Esophagus squamous epithelium (tissue), 5 donors: ENCODE data around the gene NCKAP1. TPM values are rescaled to one million over a fixed set of nuclear protein-coding genes. Genes with fewer than 3 reads are reported as not detected.

ENCODE experiments used
- DNase-seq: peaks from one replicate; lab custom pipeline; 2025; lab: John Stamatoyannopoulos, UW
- H3K27ac ChIP-seq, 4 donors: fragments of 200-600 bp; sonication (generic); one replicate each; pipeline ENCODE4 v1.5.1; 2016 to 2019; ENCODE audit warnings: mild to moderate bottlenecking in 1 of 4
- H3K27me3 ChIP-seq, 4 donors: fragments of 200-600 bp; sonication (generic); 1 replicate in 3 of 4; 2 replicates in 1 of 4; pipeline versions ENCODE4 v1.5.1 to v1.6.0; 2017 to 2021; ENCODE audit warnings: antibody characterized with exemption in 1 of 4
- H3K36me3 ChIP-seq, 3 donors: fragments of 200-600 bp; sonication (generic); one replicate each; pipeline ENCODE4 v1.5.1; 2016 to 2019
- H3K4me1 ChIP-seq, 3 donors: fragments of 200-600 bp; sonication (generic); one replicate each; pipeline ENCODE4 v1.5.1; 2017 to 2019
- H3K4me3 ChIP-seq, 4 donors: fragments of 200-600 bp; sonication (generic); 1 replicate in 3 of 4; 2 replicates in 1 of 4; pipeline ENCODE4 v1.5.1; 2016 to 2019; ENCODE audit warnings: mild to moderate bottlenecking in 2 of 4, moderate library complexity in 1 of 4
- H3K9me3 ChIP-seq, 3 donors: fragments of 200-600 bp; sonication (generic); one replicate each; pipeline ENCODE4 v1.5.1; 2016 to 2019
- CTCF ChIP-seq, 6 experiments: fragments of 450-650 bp in 4 of 6; fragments of 200-600 bp in 2 of 6; sonication (generic) in 2 of 6; IDR thresholded peaks; one replicate each; pipeline ENCODE4 v1.5.1; 2016 to 2019; ENCODE audit warnings: antibody characterized with exemption in 6 of 6, mild to moderate bottlenecking in 4 of 6, moderate library complexity in 4 of 6
- POLR2A ChIP-seq, 4 donors: fragments of 450-650 bp; IDR thresholded peaks; one replicate each; pipeline ENCODE4 v1.6.1; 2017; ENCODE audit warnings: antibody characterized with exemption in 4 of 4, mild to moderate bottlenecking in 4 of 4, moderate library complexity in 3 of 4
- WGBS, 2 donors: methylation state at CpG; one replicate each; pipeline ENCODE4 v1.1.5; 2018; 5-methylcytosine and 5-hydroxymethylcytosine counted together
- intact Hi-C: fragments of 100-400 bp; cut with DNase I; formaldehyde crosslinking; loops from one replicate; pipeline ENCODE4 v1.15.0; 2022
- total RNA-seq, 4 donors: library from RNA; depleted of rRNA; stranded (reverse); fragments of >200 nt; gene quantifications; one replicate each; pipeline ENCODE4 v1.1.0, GENCODE V29; 2016
- donor health status: DM: yes; HTN: yes; CAD: no.

Gene NCKAP1
- total RNA-seq, 4 donors from 2014 or later = 85.9 to 163 (median 117) TPM

- Histone ChIP-seq H3K9me3 (no peaks in the 10 kb centered on the region), H3K36me3 (peaks cover 0 to 7% (median 0%) of the 10 kb centered on the region in 3 donors), H3K4me3 (no peak overlapping the region), H3K27me3 (no peaks in the 10 kb centered on the region), H3K27ac (no peak overlapping the region), H3K4me1 (peaks cover 3 to 77% (median 11%) of the 10 kb centered on the region in 3 donors)
- DNase-seq = no peak
- 96 to 100% methylated on average over 1 of the region's 1 CpG for WGBS, 2 donors
- intact Hi-C loops = no loop called here
- TF ChIP-seq POLR2A (IDR thresholded peaks at IDR 0.05) = no peak
- no peak for TF ChIP-seq CTCF (IDR thresholded peaks at IDR 0.05)
Observed at GRCh38 chr2:183027443-183027842, 10.8 kb downstream of the NCKAP1 start.

DNA sequence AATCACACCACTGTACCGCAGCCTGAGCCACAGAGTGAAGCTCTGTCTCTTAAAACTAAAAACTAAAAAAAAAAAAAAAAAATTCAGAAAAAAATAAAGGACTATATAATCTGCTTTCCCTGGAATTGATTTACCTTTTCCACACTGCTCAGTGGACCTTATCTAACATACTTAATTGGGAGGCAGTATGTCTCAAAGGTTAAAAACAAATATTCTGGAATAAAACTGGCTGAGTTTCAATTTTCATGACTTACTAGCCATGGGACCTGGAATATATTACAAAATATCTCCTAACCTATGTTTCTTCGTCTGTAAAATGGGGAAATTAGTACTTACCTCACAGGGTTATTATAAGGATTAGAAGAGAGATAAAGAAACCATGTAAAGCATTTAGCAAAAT, 11.8 kb downstream of the NCKAP1 start:
- Histone ChIP-seq H3K27ac (no peak overlapping the region), H3K9me3 (no peaks in the 10 kb centered on the region), H3K27me3 (no peaks in the 10 kb centered on the region), H3K36me3 (peaks cover 0 to 16% (median 0%) of the 10 kb centered on the region in 3 donors), H3K4me3 (no peak overlapping the region), H3K4me1 (peaks cover 1 to 70% (median 7%) of the 10 kb centered on the region in 3 donors)
- DNase-seq = no peak
- TF ChIP-seq CTCF (IDR thresholded peaks at IDR 0.05) (no peak), POLR2A (IDR thresholded peaks at IDR 0.05) (no peak)
- intact Hi-C loops = no loop called here
- 72 to 81% methylated on average over 2 of the region's 2 CpGs for WGBS, 2 donors

- no peak for DNase-seq
- H3K9me3 ChIP-seq = no peaks in the 10 kb centered on the region
- H3K27me3 ChIP-seq = no peaks in the 10 kb centered on the region
- H3K36me3 ChIP-seq = peaks cover 0 to 20% (median 0%) of the 10 kb centered on the region in 3 donors
- intact Hi-C loops = no loop called here
- WGBS, 2 donors = 87 to 90% methylated on average over 3 of the region's 3 CpGs
- no peak overlapping the region for H3K4me3 ChIP-seq
- H3K27ac ChIP-seq = no peak overlapping the region
- TF ChIP-seq POLR2A (IDR thresholded peaks at IDR 0.05) (no peak), CTCF (IDR thresholded peaks at IDR 0.05) (no peak)
- H3K4me1 ChIP-seq = peaks cover 0 to 66% (median 7%) of the 10 kb centered on the region in 3 donors
Observed at GRCh38 chr2:183025993-183026392, 12.3 kb downstream of the NCKAP1 start.

DNA sequence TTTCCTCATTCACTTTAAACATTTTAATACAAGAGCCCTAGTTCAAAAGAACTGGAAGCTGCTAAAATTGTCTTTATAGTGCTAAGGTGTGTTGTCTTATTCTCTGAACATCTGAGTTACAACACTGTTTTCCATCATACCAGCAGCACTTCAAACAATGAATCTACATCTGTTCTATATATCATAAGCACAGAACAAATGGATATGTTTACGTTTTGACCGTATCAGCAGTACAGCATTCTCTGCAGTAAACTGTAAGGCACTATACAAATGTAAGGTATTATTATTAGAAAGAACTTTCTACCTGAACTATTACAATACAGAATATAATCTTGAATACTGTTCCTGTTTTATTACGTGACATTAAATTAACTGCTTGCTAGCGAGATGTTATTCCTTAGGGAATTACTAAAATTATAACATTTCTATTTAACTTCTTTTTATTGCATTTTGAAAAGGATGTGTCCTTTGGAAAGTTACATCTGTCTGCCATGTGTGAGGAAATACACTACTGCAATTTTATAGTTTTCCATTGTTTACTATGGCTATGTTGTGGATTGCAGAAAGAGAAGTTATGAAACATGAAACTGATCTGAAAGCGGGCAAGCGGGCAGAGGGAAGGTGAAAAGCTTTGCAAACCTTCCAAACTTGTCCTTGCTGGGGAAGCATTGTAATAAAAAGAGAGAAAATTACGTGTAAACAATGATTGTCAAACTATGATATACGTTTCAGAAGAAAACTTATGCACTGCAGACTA, 13.7 kb downstream of the NCKAP1 start:
- DNase-seq = no peak
- 62 to 75% methylated on average over 8 of the region's 8 CpGs for WGBS, 2 donors

More for the DNA sequence above, 13.7 kb downstream of the NCKAP1 start:
- H3K9me3 ChIP-seq = no peaks in the 10 kb centered on the region
- intact Hi-C loops = no loop called here
- no peak for TF ChIP-seq CTCF (IDR thresholded peaks at IDR 0.05)
- no peak for TF ChIP-seq POLR2A (IDR thresholded peaks at IDR 0.05)
- H3K27me3 ChIP-seq = no peaks in the 10 kb centered on the region
- H3K36me3 ChIP-seq = peaks cover 0 to 22% (median 0%) of the 10 kb centered on the region in 3 donors
- H3K4me1 ChIP-seq = peaks cover 0 to 66% (median 0%) of the 10 kb centered on the region in 3 donors
- no peak overlapping the region for H3K27ac ChIP-seq
- no peak overlapping the region for H3K4me3 ChIP-seq
